Keratinocyte (primary cell): ENCODE measurements around the gene PWWP2B. TPM values are rescaled to one million over a fixed set of nuclear protein-coding genes. Genes with fewer than 3 reads are reported as not detected.

Source experiments
- DNase-seq: peaks from one replicate; pipeline ENCODE4 v3.0.0-alpha.2; 2011; ENCODE audit warnings: low read depth, missing footprints, low spot score
- FAIRE-seq: peaks from 2 replicates; lab custom pipeline; 2011; peaks lifted over from hg19 to GRCh38; lab: Jason Lieb, UNC
- H2AFZ ChIP-seq: 2 replicates; pipeline ENCODE4 v1.6.0; 2012; ENCODE audit warnings: low read length, control low read depth, inconsistent platforms; ENCODE audit not compliant: control insufficient read depth
- H3K27ac ChIP-seq: 2 replicates; pipeline ENCODE4 v1.5.1; 2011; ENCODE audit warnings: low read length; ENCODE audit not compliant: control insufficient read depth, insufficient read depth
- H3K27me3 ChIP-seq: 3 replicates; pipeline ENCODE4 v1.6.0; 2011; ENCODE audit warnings: low read length; ENCODE audit not compliant: control insufficient read depth, insufficient read depth; ENCODE audit errors: extremely low read depth
- H3K36me3 ChIP-seq, 2 experiments: 2 replicates in 1 of 2; 3 replicates in 1 of 2; pipeline ENCODE4 v1.5.1; 2011; ENCODE audit warnings: low read length in 2 of 2, mild to moderate bottlenecking in 1 of 2; ENCODE audit not compliant: control insufficient read depth in 2 of 2, insufficient read depth in 2 of 2; ENCODE audit errors: extremely low read depth in 1 of 2
- H3K4me1 ChIP-seq: 3 replicates; pipeline ENCODE4 v1.5.1; 2011; ENCODE audit warnings: low read length; ENCODE audit not compliant: control insufficient read depth, insufficient read depth; ENCODE audit errors: extremely low read depth
- H3K4me2 ChIP-seq: 3 replicates; pipeline ENCODE4 v1.6.0; 2011; ENCODE audit warnings: low read depth, low read length; ENCODE audit not compliant: control insufficient read depth, insufficient read depth; ENCODE audit errors: extremely low read depth
- H3K4me3 ChIP-seq, 3 experiments: fragments of 200-600 bp in 1 of 3; sonication (generic) in 1 of 3; 2 replicates in 2 of 3; 3 replicates in 1 of 3; pipeline ENCODE4 v1.5.1; 2011 to 2016; ENCODE audit warnings: low read length in 3 of 3, mild to moderate bottlenecking in 3 of 3, control low read depth in 2 of 3, inconsistent platforms in 1 of 3, low read depth in 1 of 3, mixed read lengths in 1 of 3, mixed run types in 1 of 3, moderate library complexity in 1 of 3; ENCODE audit not compliant: control insufficient read depth in 2 of 3, insufficient read depth in 2 of 3; ENCODE audit errors: extremely low read depth in 1 of 3
- H3K79me2 ChIP-seq: 2 replicates; pipeline ENCODE4 v1.6.0; 2012; ENCODE audit warnings: low read length; ENCODE audit not compliant: control insufficient read depth, insufficient read depth
- H3K9ac ChIP-seq: 3 replicates; pipeline ENCODE4 v1.6.0; 2011; ENCODE audit warnings: low read length; ENCODE audit not compliant: control insufficient read depth, insufficient read depth; ENCODE audit errors: extremely low read depth
- H3K9me1 ChIP-seq: 3 replicates; pipeline ENCODE4 v1.6.0; 2011; ENCODE audit warnings: low read length; ENCODE audit not compliant: control insufficient read depth, insufficient read depth; ENCODE audit errors: extremely low read depth
- H3K9me3 ChIP-seq: 2 replicates; pipeline ENCODE4 v1.5.1; 2012; ENCODE audit warnings: low read depth, low read length; ENCODE audit not compliant: control insufficient read depth
- H4K20me1 ChIP-seq: 3 replicates; pipeline ENCODE4 v1.6.0; 2011; ENCODE audit warnings: low read length; ENCODE audit not compliant: control insufficient read depth, insufficient read depth; ENCODE audit errors: extremely low read depth
- EZH2 ChIP-seq: IDR thresholded peaks from one replicate; pipeline ENCODE4 v1.6.1; 2012; ENCODE audit warnings: inconsistent platforms, mild to moderate bottlenecking, low read length, moderate library complexity
- dilution Hi-C: fragments of 300-500 bp; cut with MboI; formaldehyde crosslinking; loops from one replicate; pipeline ENCODE4 v1.7.0; 2020; ENCODE audit warnings: low sequenced_read_pairs; ENCODE audit not compliant: extremely low pct_ligation_motif_present
- polyA plus RNA-seq, 5 experiments: library from polyadenylated mRNA; depleted of rRNA in 3 of 5; stranded (reverse) in 3 of 5; stranded (forward) in 1 of 5; unstranded in 1 of 5; fragments of >200 nt; gene quantifications; 1 replicate in 1 of 5; 2 replicates in 3 of 5; 3 replicates in 1 of 5; pipeline versions ENCODE4 v1.2.1 to v1.2.3, GENCODE V29; 2011 to 2012; ENCODE audit warnings: missing spikeins in 2 of 5, low read depth in 1 of 5, low replicate concordance in 1 of 5
- TF ChIP-seq, protein P1 (sequence below), 3 experiments: IDR thresholded peaks in 1 of 3; conservative IDR thresholded peaks in 1 of 3; optimal IDR thresholded peaks in 1 of 3; 2 replicates in 2 of 3; 3 replicates in 1 of 3; pipeline versions ENCODE3 to v1.5.1; 2011; ENCODE audit warnings: low read length in 3 of 3, mild to moderate bottlenecking in 3 of 3, moderate library complexity in 2 of 3, control low read depth in 1 of 3, inconsistent platforms in 1 of 3; ENCODE audit not compliant: insufficient read depth in 2 of 3; ENCODE audit errors: extremely low read depth in 1 of 3

PWWP2B gene
- polyA plus RNA-seq, 1 donor (not counting 4 experiments of a cell fraction or from before 2014, with no cell fraction given), result 3.1 TPM

DNA sequence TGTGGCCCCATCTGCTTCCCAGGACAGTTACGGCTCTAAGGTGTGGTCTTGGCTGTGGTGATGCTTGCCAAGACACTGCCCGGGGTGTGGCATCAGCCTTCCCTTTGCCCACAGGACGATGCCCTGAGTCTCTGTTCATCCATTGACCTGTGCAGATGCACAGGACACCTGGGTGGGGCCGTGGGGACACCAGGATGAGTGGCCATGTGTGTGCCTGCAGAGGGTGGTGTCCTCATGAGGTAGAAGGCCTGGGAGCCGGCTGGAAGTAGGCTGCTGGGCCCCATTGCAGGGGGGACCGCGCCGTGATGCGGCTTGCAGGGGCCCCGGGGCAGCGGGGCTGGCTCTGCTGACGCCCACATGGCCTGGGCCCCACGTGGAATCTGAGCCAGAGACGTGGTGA, 22.4 kb upstream of the PWWP2B start:
- no peak for TF ChIP-seq EZH2
- Histone ChIP-seq H3K4me1 (no peaks in the 10 kb centered on the region), H3K27ac (no peak overlapping the region), H3K36me3 (no peaks in the 10 kb centered on the region), H3K4me2 (no peak overlapping the region), H3K79me2 (no peaks in the 10 kb centered on the region), H3K4me3 (no peak overlapping the region), H3K9ac (no peak overlapping the region), H3K9me3 (no peaks in the 10 kb centered on the region), H2AFZ (no peak overlapping the region), H4K20me1 (no peaks in the 10 kb centered on the region), H3K27me3 (peaks cover 10% of the 10 kb centered on the region), H3K9me1 (no peaks in the 10 kb centered on the region)
- dilution Hi-C loops, result no loop called here
- DNase-seq (no peak), FAIRE-seq (no peak)

DNA sequence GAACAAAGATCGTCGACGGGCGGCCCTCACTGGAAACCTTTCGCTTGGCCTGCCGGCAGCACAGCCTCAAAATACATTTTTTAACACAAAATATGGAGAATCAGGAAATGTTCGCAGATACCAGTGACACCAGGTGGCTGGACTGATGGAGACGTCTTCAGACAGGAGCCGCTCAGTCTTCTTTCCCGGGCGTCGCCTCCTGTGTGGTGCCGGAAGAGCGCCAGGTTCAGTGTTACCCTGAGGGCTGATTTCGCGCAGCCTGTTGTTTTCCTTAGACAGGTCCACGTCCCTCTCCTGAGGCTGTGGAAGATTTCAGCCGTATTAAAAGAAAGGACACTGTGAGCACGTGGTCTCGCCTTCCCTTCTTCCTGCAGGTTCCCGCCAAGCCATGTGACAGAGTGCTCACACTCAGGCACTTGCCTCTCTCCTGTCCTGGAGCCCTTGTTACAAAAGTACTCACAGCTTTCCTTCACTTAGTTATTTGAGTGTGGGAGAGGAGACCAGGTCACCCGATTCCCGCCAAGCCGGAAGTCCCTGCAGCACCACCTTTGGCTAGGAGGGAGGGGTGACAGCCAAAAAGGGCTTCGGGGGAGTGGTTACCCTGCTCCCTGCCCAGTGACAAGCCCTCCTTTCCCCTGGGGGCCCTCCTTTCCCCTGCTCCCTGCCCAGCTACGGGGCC, 21.7 kb upstream of the PWWP2B start:
- DNase-seq (no peak), FAIRE-seq (no peak)
- Histone ChIP-seq H3K4me2 (no peak overlapping the region), H3K9ac (no peak overlapping the region), H3K79me2 (no peaks in the 10 kb centered on the region), H3K27me3 (peaks cover 10% of the 10 kb centered on the region), H3K4me3 (no peak overlapping the region), H4K20me1 (no peaks in the 10 kb centered on the region), H3K9me1 (no peaks in the 10 kb centered on the region), H3K27ac (no peak overlapping the region), H3K4me1 (no peaks in the 10 kb centered on the region), H3K9me3 (no peaks in the 10 kb centered on the region), H3K36me3 (no peaks in the 10 kb centered on the region), H2AFZ (no peak overlapping the region)
- no peak for TF ChIP-seq EZH2
- TF ChIP-seq, protein P1, sequence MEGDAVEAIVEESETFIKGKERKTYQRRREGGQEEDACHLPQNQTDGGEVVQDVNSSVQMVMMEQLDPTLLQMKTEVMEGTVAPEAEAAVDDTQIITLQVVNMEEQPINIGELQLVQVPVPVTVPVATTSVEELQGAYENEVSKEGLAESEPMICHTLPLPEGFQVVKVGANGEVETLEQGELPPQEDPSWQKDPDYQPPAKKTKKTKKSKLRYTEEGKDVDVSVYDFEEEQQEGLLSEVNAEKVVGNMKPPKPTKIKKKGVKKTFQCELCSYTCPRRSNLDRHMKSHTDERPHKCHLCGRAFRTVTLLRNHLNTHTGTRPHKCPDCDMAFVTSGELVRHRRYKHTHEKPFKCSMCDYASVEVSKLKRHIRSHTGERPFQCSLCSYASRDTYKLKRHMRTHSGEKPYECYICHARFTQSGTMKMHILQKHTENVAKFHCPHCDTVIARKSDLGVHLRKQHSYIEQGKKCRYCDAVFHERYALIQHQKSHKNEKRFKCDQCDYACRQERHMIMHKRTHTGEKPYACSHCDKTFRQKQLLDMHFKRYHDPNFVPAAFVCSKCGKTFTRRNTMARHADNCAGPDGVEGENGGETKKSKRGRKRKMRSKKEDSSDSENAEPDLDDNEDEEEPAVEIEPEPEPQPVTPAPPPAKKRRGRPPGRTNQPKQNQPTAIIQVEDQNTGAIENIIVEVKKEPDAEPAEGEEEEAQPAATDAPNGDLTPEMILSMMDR (optimal IDR thresholded peaks at IDR 0.05 in 1 of 3, IDR thresholded peaks at IDR 0.05 in 1 of 3, conservative IDR thresholded peaks at IDR 0.05 in 1 of 3; ENCODE audit: extremely low read depth in 1 of 3, insufficient read depth in 2 of 3, low read length in 3 of 3), result no peak
- dilution Hi-C loops, result no loop called here

DNA sequence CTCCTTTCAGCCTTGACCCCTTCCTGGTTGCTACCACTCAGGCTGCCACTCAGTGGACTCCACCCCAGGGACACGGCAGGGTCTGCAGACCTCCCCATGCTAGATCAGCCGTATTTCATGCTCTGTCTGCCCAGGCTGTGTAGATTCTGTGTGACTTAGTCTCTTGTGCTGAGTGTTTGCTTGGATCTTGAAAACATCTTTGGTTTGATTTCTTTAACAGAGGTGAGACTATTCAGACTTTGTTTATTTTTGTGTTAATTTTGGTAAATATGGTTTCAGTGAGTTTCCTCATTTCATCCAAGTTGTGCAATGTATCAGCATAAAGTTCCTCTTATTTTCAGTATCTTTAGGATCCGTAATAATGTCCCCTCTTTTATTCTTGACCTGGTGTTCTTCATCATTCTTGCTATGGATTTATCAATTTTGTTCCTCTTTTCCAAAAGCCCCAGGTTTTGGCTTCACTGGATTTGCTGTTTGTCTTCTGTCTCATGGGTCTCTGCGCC, 21.2 kb upstream of the PWWP2B start:
- Histone ChIP-seq H2AFZ (no peak overlapping the region), H3K9me3 (no peaks in the 10 kb centered on the region), H3K4me3 (no peak overlapping the region), H3K4me1 (no peaks in the 10 kb centered on the region), H3K9me1 (no peaks in the 10 kb centered on the region), H3K36me3 (no peaks in the 10 kb centered on the region), H3K27me3 (peaks cover 10% of the 10 kb centered on the region), H3K27ac (no peak overlapping the region), H4K20me1 (no peaks in the 10 kb centered on the region), H3K9ac (no peak overlapping the region), H3K4me2 (no peak overlapping the region), H3K79me2 (no peaks in the 10 kb centered on the region)
- dilution Hi-C loops, result no loop called here
- FAIRE-seq (no peak), DNase-seq (no peak)
- TF ChIP-seq EZH2, result no peak
- TF ChIP-seq, protein P1 (optimal IDR thresholded peaks at IDR 0.05 in 1 of 3, IDR thresholded peaks at IDR 0.05 in 1 of 3, conservative IDR thresholded peaks at IDR 0.05 in 1 of 3; ENCODE audit: extremely low read depth in 1 of 3, insufficient read depth in 2 of 3, low read length in 3 of 3), result no peak
